Left renal cortex interstitium (tissue), 4 donors: ENCODE measurements around the gene ZNF154. TPM values are rescaled to one million over a fixed set of nuclear protein-coding genes. Genes with fewer than 3 reads are reported as not detected.
"Not testable (repeated sequence)": the region's sequence is repeated elsewhere in the genome, so short reads cannot be mapped to it uniquely, and the experiment has no call there.

Source experiments
- DNase-seq, 4 donors: peaks; one replicate each; pipeline ENCODE4 v3.0.0-alpha.2; 2013; ENCODE audit warnings: low read depth in 4 of 4, low spot score in 2 of 4, missing footprints in 1 of 4
- polyA plus RNA-seq, 4 donors: library from polyadenylated mRNA; unstranded; fragments of 120-200 nt; gene quantifications; one replicate each; pipeline ENCODE4 v1.2.1, GENCODE V29; 2013; ENCODE audit not compliant: insufficient read length in 4 of 4

ZNF154 gene
- 10 to 100 TPM; 23.6 to 39.8 (median 30.6) TPM for polyA plus RNA-seq

- peak; percentile 61 to 84 (median 76) for DNase-seq
Observed at GRCh38 chr19:57708641-57709361, at the start of gene ZNF154. Gene ZNF154, minus strand, starts transcription at chr19:57709204. Its CDS starts 233 bp downstream, at chr19:57708971.

DNA sequence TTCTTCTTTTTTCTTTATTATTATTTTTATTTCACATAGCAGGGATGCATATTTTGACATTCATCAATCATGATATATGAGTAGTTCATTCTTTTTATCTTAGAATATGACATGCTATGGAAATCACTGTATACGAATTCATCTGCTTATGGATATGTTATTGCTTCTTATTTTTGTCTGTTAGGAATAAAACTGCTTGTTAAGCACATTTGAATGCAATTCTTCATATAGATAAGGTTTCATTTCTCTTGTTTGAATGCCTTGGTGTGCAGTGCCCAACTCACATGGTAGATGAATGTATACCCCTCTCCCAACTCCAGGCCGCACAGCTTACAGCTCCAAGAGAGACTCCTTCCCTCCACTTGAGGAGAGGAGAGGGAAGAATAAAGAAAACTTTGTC lies 48.9 kb upstream of the ZNF154 start:
- DNase-seq: no peak

DNA sequence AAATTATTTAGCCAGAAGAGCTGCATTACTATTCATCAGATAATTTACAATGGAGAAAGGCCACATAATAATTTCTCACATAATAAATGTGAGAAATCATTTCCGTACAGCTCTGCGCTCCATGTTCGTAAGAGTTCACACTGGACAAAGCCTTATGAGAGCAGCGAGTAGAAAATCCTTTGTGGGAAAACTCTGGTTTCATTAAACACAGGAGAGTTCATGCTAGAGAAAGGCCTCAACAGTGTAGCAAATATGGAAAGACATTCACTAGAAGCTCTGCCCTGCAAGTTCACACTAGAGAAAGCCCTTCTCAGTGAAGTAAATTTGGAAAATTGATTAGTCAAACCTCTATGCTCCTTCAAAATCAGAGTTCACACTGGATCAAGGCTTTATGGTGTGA lies 46.0 kb upstream of the ZNF154 start:
- no peak for DNase-seq

DNA sequence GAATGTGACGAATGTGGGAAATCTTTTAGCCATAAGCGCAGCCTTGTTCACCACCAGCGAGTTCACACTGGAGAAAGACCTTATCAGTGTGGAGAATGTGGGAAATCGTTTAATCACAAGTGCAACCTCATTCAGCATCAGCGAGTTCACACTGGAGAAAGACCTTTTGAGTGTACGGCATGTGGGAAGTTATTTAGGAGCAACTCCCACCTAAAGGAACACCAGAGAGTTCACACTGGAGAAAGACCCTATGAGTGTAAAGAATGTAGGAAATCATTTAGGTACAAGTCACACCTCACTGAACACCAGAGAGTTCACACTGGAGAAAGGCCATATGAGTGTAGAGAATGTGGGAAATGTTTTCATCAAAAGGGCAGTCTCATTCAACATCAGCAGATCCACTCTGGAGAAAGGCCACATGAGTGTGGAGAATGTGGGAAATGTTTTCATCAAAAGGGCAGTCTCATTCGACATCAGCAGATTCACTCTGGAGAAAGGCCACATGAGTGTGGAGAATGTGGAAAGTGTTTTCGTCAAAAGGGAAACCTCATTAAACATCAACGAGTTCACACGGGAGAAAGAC lies 45.2 kb upstream of the ZNF154 start:
- DNase-seq: no peak

GRCh38 chr19:57748029-57748428 lies 39.0 kb upstream of the ZNF154 start:
- no peak for DNase-seq

- DNase-seq: peak in 1 of 4 donors; percentile 9
Observed at GRCh38 chr19:57747472-57747807, 38.4 kb upstream of the ZNF154 start.

DNA sequence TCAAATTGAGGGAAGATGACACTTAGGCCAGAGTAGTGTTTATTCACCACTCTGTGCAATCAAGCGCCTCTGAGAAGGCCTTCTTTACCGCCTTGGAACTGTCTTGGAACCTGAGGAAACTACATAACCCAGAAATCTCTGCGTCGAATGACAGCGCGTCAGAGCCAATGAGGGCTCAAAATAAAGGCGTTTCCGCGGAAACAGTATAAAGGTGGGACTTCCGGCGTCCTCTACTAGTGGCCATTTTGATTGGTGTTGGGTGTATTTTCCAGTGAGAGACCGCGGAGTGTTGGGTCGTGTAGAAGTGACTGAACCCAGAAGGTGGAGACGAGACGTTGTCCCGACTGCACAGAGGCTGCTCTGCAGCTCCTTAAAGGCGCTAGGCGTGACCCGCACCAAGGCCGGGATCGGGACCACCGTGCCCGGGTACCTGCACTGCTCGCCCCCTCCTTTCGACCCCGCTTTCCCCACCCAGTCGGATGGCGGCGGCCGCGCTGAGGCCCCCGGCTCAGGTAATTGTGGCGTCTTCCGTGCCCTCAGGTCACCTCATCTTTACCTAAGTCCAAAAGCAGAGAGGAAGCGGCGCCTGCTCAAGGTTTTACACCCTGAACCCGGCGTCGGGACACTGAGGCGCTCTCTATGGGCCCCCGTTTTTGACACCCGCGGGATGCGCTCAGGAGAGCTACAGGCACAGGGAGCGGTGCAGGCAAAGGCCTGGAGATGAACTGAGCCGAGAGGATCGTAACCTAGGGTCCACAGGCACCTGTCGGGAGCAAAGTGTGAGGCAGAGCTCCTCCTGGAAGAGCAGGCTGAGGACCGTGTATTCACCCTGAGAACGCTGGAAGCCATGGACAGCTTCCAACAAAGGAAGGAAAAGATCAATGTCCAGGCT lies 37.8 kb upstream of the ZNF154 start, which contains the start of gene ZNF776:
Gene ZNF776, plus strand, starts transcription at position 236 of the 892 bp plus-strand sequence. Its CDS starts 244 bp downstream, at position 480.
- DNase-seq: peak; percentile 80 to 93 (median 88)

GRCh38 chr19:57738770-57739169 lies 29.8 kb upstream of the ZNF154 start:
- not testable (repeated sequence) for DNase-seq

DNA sequence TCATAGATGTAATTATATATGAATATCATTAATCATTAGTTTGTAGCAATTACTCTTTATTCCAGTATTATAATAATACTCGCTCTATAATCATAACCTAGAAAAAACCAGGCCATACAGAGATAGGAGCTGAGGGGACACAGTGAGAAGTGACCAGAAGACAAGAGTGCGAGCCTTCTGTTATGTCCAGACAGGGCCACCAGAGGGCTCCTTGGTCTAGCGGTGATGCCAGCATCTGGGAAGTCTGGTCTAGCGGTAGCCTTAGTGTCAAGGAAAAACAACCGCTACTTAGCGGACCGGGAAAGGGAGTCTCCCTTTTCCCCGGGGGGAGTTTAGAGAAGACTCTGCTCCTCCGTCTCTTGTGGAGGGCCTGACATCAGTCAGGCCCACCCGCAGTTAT lies 29.3 kb upstream of the ZNF154 start:
- DNase-seq: not testable (repeated sequence)

GRCh38 chr19:57720878-57721277 lies 11.9 kb upstream of the ZNF154 start:
- no peak for DNase-seq

DNA sequence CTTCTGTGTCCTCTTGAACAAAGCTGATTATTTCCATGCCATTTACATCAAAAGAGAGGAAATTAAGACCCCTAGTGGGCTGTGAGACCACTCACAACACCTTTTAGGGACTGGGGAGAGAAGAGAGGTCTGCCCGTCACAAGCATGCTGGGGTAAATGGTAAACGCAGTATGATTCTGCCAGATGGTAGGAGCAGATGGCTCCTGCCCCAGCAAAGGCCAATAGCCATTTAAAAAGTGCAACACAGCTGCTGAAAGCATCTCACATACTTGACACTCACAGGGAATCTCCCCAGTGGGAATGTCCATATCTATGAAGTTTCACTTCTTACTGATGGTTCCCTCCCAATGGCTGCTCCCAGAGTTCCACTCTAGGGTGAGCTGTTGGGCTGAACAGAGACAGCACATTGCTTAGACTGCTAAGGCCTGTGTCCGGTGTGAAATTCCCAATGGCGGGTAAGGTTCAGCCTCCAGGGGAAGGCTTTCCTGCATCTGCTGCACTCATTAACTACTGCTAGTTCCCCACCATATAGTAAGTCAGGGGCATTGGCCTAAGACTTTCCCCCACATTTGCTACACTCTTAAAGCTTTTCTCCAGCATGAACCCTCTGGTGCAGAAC lies 11.0 kb upstream of the ZNF154 start:
- no peak for DNase-seq

DNA sequence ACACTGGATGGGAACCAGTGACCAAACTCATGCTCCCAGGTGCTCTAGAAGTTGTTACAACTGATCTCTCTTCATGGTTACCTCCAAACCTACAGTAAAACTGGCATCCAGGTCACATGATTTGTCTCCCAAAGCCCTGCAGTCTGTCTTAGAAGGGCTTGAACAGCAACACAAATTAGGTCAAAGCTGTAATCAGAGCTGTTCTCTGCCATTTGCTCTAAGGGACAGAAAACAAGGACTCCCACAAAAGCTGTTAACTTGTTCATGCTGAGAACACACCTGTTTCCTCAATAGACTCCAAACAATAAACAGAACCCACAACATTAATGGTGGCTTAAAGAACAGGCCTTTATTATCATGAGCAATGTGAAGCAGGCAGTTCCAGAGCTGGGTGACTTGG lies 10.4 kb upstream of the ZNF154 start:
- DNase-seq: no peak

- no peak for DNase-seq
Observed at GRCh38 chr19:57712222-57712621, 3.2 kb upstream of the ZNF154 start.

- DNase-seq: no peak
Observed at GRCh38 chr19:57709616-57710015, 612 bp upstream of the ZNF154 start.

DNA sequence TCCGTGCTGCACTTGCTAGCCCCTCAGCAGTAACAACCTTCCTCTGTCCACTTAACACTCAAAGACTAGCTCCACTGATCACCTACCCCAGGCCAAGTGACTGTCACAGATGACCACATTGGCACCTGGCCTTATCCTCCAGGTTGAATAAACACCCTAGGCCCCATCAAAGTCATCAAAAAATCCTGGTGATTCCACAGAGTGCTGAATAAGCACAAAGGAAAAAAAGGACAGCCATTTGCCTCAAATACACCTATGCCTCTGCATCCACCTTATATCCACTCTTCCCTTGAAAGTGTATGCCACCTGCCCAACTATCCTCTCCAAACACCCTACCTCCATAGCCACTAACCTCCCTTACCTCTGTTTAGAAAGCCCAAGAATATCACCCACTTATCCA lies 2.7 kb downstream of the ZNF154 start:
- no peak for DNase-seq

DNA sequence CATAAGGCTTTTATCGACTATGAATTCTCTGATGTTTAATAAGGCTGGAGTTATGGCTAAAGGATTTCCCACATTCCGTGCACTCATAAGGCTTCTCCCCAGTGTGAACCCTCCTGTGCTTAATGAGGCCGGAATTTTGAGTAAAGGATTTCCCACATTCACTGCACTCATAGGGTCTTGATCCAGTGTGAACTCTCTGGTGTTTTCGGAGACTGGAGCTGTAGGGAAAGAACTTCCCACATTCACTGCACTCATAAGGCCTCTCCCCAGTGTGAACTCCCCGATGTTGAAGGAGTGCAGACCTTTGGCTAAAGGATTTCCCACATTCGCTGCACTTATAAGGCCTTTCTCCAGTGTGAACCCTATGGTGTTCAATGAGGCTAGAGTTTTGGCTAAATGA lies 7.4 kb downstream of the ZNF154 start:
- DNase-seq: no peak

GRCh38 chr19:57689750-57690149 lies 19.3 kb downstream of the ZNF154 start:
- no peak for DNase-seq

GRCh38 chr19:57688011-57688763 lies 20.8 kb downstream of the ZNF154 start:
- DNase-seq: no peak

- DNase-seq: no peak
Observed at GRCh38 chr19:57687363-57688010, 21.5 kb downstream of the ZNF154 start.

- no peak for DNase-seq
Observed at GRCh38 chr19:57686727-57687126, 22.3 kb downstream of the ZNF154 start.
